Astrocyte (in vitro differentiated cells and primary cell): ENCODE data around the gene C19orf53.

ENCODE experiments used
- EZH2 ChIP-seq: IDR thresholded peaks from 2 replicates; pipeline ENCODE4 v1.6.1; 2012; ENCODE audit warnings: mild to moderate bottlenecking, low read length, inconsistent platforms; ENCODE audit not compliant: insufficient read depth
- TF ChIP-seq, protein P1 (sequence below): IDR thresholded peaks from 2 replicates; pipeline ENCODE4 v1.5.1; 2011; ENCODE audit warnings: low read depth, mild to moderate bottlenecking, inconsistent platforms, low read length, moderate library complexity; ENCODE audit not compliant: insufficient read depth

DNA sequence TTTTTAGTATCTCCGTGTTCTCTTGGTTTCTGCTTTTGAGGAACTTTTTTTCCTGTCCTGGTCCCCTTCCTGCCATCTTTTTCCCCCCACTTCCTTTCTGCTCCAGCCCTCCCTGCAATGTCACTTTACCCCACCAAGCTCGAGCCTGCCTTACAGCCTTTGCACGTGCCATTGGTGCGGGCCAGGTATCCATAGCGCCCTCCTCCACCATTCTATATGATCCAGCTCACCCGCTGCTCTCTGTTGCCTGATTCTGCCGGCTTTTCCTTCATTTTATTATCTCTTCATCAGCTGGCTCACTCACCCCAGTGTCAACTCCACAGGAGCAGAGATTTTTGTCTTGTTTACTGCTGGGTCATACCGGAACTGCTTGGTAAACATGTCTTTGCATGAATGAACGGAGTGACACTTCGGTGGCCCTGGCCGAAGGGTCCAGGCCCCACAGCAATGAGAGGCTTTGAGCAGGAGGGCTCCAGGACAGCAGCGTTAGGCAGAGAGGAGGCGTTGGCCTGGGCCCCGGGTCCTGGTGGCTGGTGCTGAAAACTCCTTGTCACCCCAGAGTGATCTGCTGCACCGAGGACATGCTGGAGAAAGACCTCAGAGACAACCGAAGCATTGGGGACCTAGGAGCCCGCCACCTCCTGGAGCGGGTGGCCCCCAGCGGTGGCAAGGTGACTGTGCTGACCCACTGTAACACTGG lies 8.7 kb upstream of the C19orf53 start:
- TF ChIP-seq, protein P1, sequence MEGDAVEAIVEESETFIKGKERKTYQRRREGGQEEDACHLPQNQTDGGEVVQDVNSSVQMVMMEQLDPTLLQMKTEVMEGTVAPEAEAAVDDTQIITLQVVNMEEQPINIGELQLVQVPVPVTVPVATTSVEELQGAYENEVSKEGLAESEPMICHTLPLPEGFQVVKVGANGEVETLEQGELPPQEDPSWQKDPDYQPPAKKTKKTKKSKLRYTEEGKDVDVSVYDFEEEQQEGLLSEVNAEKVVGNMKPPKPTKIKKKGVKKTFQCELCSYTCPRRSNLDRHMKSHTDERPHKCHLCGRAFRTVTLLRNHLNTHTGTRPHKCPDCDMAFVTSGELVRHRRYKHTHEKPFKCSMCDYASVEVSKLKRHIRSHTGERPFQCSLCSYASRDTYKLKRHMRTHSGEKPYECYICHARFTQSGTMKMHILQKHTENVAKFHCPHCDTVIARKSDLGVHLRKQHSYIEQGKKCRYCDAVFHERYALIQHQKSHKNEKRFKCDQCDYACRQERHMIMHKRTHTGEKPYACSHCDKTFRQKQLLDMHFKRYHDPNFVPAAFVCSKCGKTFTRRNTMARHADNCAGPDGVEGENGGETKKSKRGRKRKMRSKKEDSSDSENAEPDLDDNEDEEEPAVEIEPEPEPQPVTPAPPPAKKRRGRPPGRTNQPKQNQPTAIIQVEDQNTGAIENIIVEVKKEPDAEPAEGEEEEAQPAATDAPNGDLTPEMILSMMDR: no peak
- TF ChIP-seq EZH2: no peak
